ENCODE measurements around the gene ZBTB33. TPM values are rescaled to one million over a fixed set of nuclear protein-coding genes. Genes with fewer than 3 reads are reported as not detected.

ZBTB33 gene
- total RNA-seq, 1 experiment from 2014 or later, result 16.2 TPM

GRCh38 chrX:120269373-120270035 lies 18.9 kb downstream of the ZBTB33 start (continued):
- no peak for TF ChIP-seq HMGXB4 (CRISPR knock-in tag; IDR thresholded peaks at IDR 0.05)
- no peak for TF ChIP-seq CREM (CRISPR knock-in tag; IDR thresholded peaks at IDR 0.05)
- TF ChIP-seq KAT7 (CRISPR knock-in tag; IDR thresholded peaks at IDR 0.05; ENCODE audit: borderline replicate concordance), result no peak
- no peak for TF ChIP-seq GTF2I (CRISPR knock-in tag; conservative IDR thresholded peaks at IDR 0.05)
- no peak for TF ChIP-seq AR (CRISPR knock-in tag; IDR thresholded peaks at IDR 0.05)
- no peak for TF ChIP-seq ETV6 (CRISPR knock-in tag; IDR thresholded peaks at IDR 0.05)
- no peak for TF ChIP-seq SOX15 (CRISPR knock-in tag; IDR thresholded peaks at IDR 0.05)
- TF ChIP-seq TEAD4 (CRISPR knock-in tag; IDR thresholded peaks at IDR 0.05), result no peak
- TF ChIP-seq ATF6 (CRISPR knock-in tag; IDR thresholded peaks at IDR 0.05), result no peak
- no peak for TF ChIP-seq MLX (CRISPR knock-in tag; IDR thresholded peaks at IDR 0.05)
- no peak for TF ChIP-seq CDX4 (CRISPR knock-in tag; IDR thresholded peaks at IDR 0.05; ENCODE audit: borderline replicate concordance)

- POLR2A ChIA-PET, result no interaction called here
- Mint-ChIP-seq H3K27me3 (ENCODE audit: low read depth) (peaks cover 20% of the 10 kb centered on the region), H3K36me3 (no peaks in the 10 kb centered on the region), H3K4me3 (no peak overlapping the region), H3K27ac (no peak overlapping the region), H3K4me1 (peaks cover 17% of the 10 kb centered on the region), H3K9me3 (no peaks in the 10 kb centered on the region)
- ATAC-seq, result no peak
- no peak for DNase-seq (ENCODE audit: low spot score)
- CTCF ChIA-PET, result interaction anchor here (0.7 kb wide), 1 partner anchor 20 kb away, joined by 3 read pairs; the partner anchor contains the start of gene ZBTB33
- TF ChIP-seq ZNF425 (CRISPR knock-in tag; conservative IDR thresholded peaks at IDR 0.05) (no peak), AFF4 (CRISPR knock-in tag; IDR thresholded peaks at IDR 0.05; ENCODE audit: borderline replicate concordance) (no peak)
Measured at GRCh38 chrX:120270567-120270966, 20.0 kb downstream of the ZBTB33 start.
